Activated CD8-positive, alpha-beta T cell treated with anti-CD3 and anti-CD28 coated beads for 36 hours (primary cell): Measurements from ENCODE around the gene C22orf15. TPM values are rescaled to one million over a fixed set of nuclear protein-coding genes. Genes with fewer than 3 reads are reported as not detected.

Source experiments
- ATAC-seq: fragments of 200-7000 bp; cut with Tn5 transposase; one replicate; pipeline ENCODE4 v1.10.0; 2021; ENCODE audit warnings: mild to moderate bottlenecking, moderate library complexity
- CTCF ChIA-PET: fragments of 350-600 bp; sonication (Branson Sonifier 250); formaldehyde crosslinking; loops from one replicate; lab custom pipeline; 2021; ENCODE audit warnings: antibody characterized with exemption; lab: Charles Lee
- POLR2A ChIA-PET: fragments of 350-600 bp; sonication (Branson Sonifier 250); formaldehyde crosslinking; loops from one replicate; lab custom pipeline; 2021; ENCODE audit warnings: antibody characterized with exemption; lab: Charles Lee
- DNase-seq: peaks from one replicate; pipeline ENCODE4 v3.0.0-alpha.2; 2020
- H3K27ac Mint-ChIP-seq: one replicate; pipeline ENCODE4 v1.8.0; 2021; ENCODE audit warnings: mild to moderate bottlenecking, mixed read lengths
- H3K27me3 Mint-ChIP-seq: one replicate; pipeline ENCODE4 v1.8.0; 2021; ENCODE audit warnings: mixed read lengths
- H3K36me3 Mint-ChIP-seq: one replicate; pipeline ENCODE4 v1.8.0; 2021; ENCODE audit warnings: low read depth, mixed read lengths
- H3K4me1 Mint-ChIP-seq: one replicate; pipeline ENCODE4 v1.8.0; 2021; ENCODE audit warnings: low read depth, mixed read lengths
- H3K4me3 Mint-ChIP-seq: one replicate; pipeline ENCODE4 v1.8.0; 2021; ENCODE audit warnings: mild to moderate bottlenecking, moderate library complexity, mixed read lengths
- H3K9me3 Mint-ChIP-seq: one replicate; pipeline ENCODE4 v1.8.0; 2021; ENCODE audit warnings: mixed read lengths
- intact Hi-C: fragments of 100-400 bp; cut with micrococcal nuclease; formaldehyde crosslinking; loops from one replicate; pipeline ENCODE4 v1.10.0; 2022
- total RNA-seq, 2 experiments: library from RNA; stranded (reverse); gene quantifications; one replicate each; pipeline ENCODE4 v1.2.3, GENCODE V29; 2021
- TF ChIP-seq, protein P1 (sequence below): fragments of 200-600 bp; IDR thresholded peaks from one replicate; pipeline ENCODE4 v1.8.0; 2022; ENCODE audit warnings: antibody characterized with exemption, mild to moderate bottlenecking

Gene C22orf15
- total RNA-seq, 2 experiments from 2014 or later, result 1.1 to 2.1 TPM

DNA sequence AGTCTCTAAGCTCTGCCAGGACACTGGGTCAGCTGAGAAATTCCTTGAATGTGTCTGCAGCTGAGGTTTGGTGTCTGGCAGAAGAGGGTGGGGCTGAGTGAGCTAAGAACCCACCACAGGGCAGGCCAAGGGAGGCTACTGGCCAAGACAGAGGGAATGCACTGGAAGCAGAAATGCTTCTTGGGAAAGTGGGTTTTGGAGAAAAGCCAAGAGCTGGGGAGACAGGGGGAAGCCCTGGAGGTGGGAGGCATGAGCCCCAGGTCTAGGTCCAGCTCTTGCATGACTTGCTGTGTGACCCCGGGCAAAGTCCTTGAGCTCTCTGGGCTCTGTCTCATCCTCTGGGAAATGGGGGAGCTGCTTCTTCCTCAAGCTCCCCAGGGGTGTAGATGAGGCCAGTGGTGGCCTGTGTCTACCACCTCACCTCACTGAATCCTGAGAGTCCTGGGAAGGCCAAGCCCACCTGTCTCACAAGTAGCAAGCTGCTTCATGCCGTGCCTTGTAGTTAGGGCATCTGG, 12.2 kb downstream of the C22orf15 start:
- Mint-ChIP-seq H3K27me3 (no peaks in the 10 kb centered on the region), H3K27ac (no peak overlapping the region), H3K4me1 (peaks cover 11% of the 10 kb centered on the region), H3K36me3 (no peaks in the 10 kb centered on the region), H3K9me3 (no peaks in the 10 kb centered on the region), H3K4me3 (no peak overlapping the region)
- TF ChIP-seq, protein P1, sequence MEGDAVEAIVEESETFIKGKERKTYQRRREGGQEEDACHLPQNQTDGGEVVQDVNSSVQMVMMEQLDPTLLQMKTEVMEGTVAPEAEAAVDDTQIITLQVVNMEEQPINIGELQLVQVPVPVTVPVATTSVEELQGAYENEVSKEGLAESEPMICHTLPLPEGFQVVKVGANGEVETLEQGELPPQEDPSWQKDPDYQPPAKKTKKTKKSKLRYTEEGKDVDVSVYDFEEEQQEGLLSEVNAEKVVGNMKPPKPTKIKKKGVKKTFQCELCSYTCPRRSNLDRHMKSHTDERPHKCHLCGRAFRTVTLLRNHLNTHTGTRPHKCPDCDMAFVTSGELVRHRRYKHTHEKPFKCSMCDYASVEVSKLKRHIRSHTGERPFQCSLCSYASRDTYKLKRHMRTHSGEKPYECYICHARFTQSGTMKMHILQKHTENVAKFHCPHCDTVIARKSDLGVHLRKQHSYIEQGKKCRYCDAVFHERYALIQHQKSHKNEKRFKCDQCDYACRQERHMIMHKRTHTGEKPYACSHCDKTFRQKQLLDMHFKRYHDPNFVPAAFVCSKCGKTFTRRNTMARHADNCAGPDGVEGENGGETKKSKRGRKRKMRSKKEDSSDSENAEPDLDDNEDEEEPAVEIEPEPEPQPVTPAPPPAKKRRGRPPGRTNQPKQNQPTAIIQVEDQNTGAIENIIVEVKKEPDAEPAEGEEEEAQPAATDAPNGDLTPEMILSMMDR, result no peak
- ChIA-PET POLR2A (interaction anchor here (2.2 kb wide), 1 partner anchor 12 kb away, joined by 14 read pairs; the partner anchor contains the start of gene SMARCB1), CTCF (interaction anchor here (0.9 to 2.1 kb wide), 4 partner anchors 12 to 83 kb away, joined by 3 to 12 read pairs (median 6); partner anchors contain the start of genes C22orf15 and SLC2A11)
- DNase-seq, result no peak
- intact Hi-C loops, result loop anchor here (5.0 kb wide), 1 partner anchor 62 kb away; the partner anchor contains the start of gene DERL3
- ATAC-seq, result no peak

DNA sequence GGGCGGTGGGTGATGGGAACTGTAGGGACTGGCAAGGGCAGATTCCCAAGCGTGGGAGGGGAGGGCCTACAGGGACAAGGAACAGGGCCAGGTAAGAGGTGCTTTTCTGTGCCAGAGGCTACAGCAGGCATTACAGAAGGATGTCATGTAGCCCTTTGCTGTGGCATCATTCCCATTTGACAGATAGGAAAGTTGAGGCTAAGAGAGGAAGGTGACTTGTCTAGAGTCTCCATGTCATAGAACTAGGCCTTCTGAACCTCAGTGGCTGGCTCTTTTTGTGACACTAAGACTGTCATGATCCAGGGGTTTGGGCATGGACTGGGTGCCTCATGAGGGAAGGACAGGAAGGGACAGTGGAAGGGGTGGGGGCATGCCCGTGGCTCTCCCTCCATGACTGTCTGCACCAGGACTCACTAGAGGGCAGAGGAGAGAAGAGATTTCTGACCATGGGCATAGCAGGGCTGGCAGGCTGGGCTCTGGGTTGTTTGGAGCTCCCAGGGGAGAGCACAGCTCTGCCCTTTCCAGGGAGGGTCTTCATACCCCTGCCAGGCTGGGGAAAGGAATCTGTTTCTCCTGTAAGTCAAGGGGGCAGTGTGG, 13.1 kb downstream of the C22orf15 start:
- H3K27ac Mint-ChIP-seq, result no peak overlapping the region
- intact Hi-C loops, result no loop called here
- no peak for DNase-seq
- no peaks in the 10 kb centered on the region for H3K27me3 Mint-ChIP-seq
- TF ChIP-seq, protein P1, result no peak
- ATAC-seq, result no peak
- no peaks in the 10 kb centered on the region for H3K9me3 Mint-ChIP-seq
- ChIA-PET POLR2A (interaction anchor here (1.1 to 2.2 kb wide), 2 partner anchors 11 to 56 kb away, joined by 3 to 14 read pairs; partner anchors contain the start of gene SMARCB1), CTCF (interaction anchor here (0.9 to 2.1 kb wide), 2 partner anchors 13 to 74 kb away, joined by 3 to 12 read pairs; partner anchors contain the start of gene C22orf15)
- peaks cover 11% of the 10 kb centered on the region for H3K4me1 Mint-ChIP-seq
- H3K4me3 Mint-ChIP-seq, result no peak overlapping the region
- no peaks in the 10 kb centered on the region for H3K36me3 Mint-ChIP-seq

DNA sequence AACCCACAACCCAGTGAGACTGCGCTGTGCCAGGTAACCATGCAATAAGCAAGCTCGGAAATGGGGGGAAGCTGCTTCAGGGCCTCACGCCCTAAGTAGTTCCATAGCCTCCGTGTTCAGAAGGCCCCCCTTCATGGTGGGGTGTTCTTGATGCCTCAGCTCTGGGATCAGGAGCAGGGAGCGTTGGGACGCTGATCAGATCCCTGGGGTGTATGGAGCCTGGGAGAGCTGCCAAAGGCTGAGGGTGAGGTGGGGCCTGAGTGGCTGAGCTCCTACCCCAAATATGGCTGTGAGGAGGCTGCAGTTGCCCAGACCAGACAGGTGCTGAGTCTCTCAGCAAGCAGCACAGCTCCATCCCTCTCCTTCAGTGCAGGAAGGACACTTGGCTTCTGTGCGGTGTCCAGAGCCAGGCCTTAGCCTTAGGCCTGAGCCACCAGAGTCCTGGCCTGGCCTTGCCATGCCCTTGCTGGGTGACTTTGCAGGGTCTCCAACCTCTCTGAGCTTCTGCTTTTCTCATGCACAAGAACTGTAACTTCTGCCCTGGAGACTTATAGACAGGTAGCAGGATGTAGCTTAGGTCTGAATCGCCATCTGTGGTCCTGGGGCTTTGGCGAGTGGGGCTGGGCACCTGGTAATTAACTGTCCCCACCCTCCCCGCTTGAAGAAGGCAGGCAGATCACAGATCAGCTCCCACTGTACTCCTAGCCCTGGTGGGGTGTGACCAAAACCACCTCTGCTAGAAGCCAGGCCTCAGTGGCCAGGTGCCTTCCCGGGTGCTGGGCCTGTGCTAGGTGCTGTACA, 15.2 kb downstream of the C22orf15 start:
- no peak overlapping the region for H3K27ac Mint-ChIP-seq
- intact Hi-C loops, result no loop called here
- ChIA-PET POLR2A (interaction anchor here (1.0 to 2.0 kb wide), 4 partner anchors 9 to 36 kb away, joined by 3 to 7 read pairs (median 5); partner anchors contain the start of genes CHCHD10 and SMARCB1), CTCF (interaction anchor here (1.1 to 1.2 kb wide), 3 partner anchors 9 to 116 kb away, joined by 3 to 5 read pairs (median 4); partner anchors contain the start of gene MIF)
- no peaks in the 10 kb centered on the region for H3K4me1 Mint-ChIP-seq
- no peaks in the 10 kb centered on the region for H3K9me3 Mint-ChIP-seq
- no peaks in the 10 kb centered on the region for H3K36me3 Mint-ChIP-seq
- TF ChIP-seq, protein P1, result no peak
- ATAC-seq (no peak), DNase-seq (no peak)
- no peaks in the 10 kb centered on the region for H3K27me3 Mint-ChIP-seq
- H3K4me3 Mint-ChIP-seq, result no peak overlapping the region

DNA sequence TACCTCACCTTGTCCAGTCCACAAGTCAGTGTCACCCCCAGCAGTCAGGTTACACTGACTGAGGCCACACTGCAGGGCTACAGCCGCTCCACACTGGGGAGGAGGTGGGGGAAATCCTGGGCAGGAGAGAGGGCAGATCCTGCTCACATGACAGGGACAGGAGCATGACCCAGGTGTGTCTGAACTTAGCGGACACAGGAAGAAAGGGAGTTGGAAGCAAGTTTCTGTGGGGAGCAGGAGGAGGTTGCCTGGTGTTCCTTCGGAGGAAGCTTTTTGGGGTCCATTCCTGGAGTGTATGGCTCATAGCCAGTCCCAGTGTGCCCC, 15.7 kb downstream of the C22orf15 start:
- no peak overlapping the region for H3K27ac Mint-ChIP-seq
- intact Hi-C loops, result no loop called here
- no peaks in the 10 kb centered on the region for H3K4me1 Mint-ChIP-seq
- H3K36me3 Mint-ChIP-seq, result no peaks in the 10 kb centered on the region
- ChIA-PET POLR2A (interaction anchor here (1.0 to 2.0 kb wide), 4 partner anchors 8 to 35 kb away, joined by 3 to 7 read pairs (median 5); partner anchors contain the start of genes CHCHD10 and SMARCB1), CTCF (interaction anchor here (1.2 kb wide), 2 partner anchors 71 to 115 kb away, joined by 4 to 5 read pairs; partner anchors contain the start of gene MIF)
- TF ChIP-seq, protein P1, result no peak
- H3K9me3 Mint-ChIP-seq, result no peaks in the 10 kb centered on the region
- H3K27me3 Mint-ChIP-seq, result no peaks in the 10 kb centered on the region
- no peak overlapping the region for H3K4me3 Mint-ChIP-seq
- DNase-seq, result no peak
- no peak for ATAC-seq
